Measurements from ENCODE around the gene WDR54.

The WDR54 gene

GRCh38 chr2:74413001-74413698, 8.4 kb upstream of the WDR54 start:
- Histone ChIP-seq H3K36me3 (ENCODE audit: control insufficient read depth, insufficient read depth, low read length) (no peaks in the 10 kb centered on the region), H3K9ac (no peak overlapping the region), H3K27me3 (ENCODE audit: control insufficient read depth, insufficient read depth, low read length) (no peaks in the 10 kb centered on the region), H3K4me1 (no peaks in the 10 kb centered on the region), H2AFZ (no peak overlapping the region), H3K4me2 (ENCODE audit: low read length) (no peak overlapping the region), H3K9me3 (ENCODE audit: control insufficient read depth, low read length) (no peaks in the 10 kb centered on the region), H3K27ac (no peak overlapping the region), H3K4me3 (ENCODE audit: low read depth, low read length) (no peak overlapping the region), H3K79me2 (no peaks in the 10 kb centered on the region)
- no peak for TF ChIP-seq CTCF (IDR thresholded peaks at IDR 0.05)

- Histone ChIP-seq H3K36me3 (ENCODE audit: control insufficient read depth, insufficient read depth, low read length) (no peaks in the 10 kb centered on the region), H3K9me3 (ENCODE audit: control insufficient read depth, low read length) (no peaks in the 10 kb centered on the region), H3K4me1 (no peaks in the 10 kb centered on the region), H3K4me3 (ENCODE audit: low read depth, low read length) (no peak overlapping the region), H3K79me2 (no peaks in the 10 kb centered on the region), H3K9ac (no peak overlapping the region), H3K27me3 (ENCODE audit: control insufficient read depth, insufficient read depth, low read length) (no peaks in the 10 kb centered on the region), H3K4me2 (ENCODE audit: low read length) (no peak overlapping the region), H2AFZ (peak overlapping the region; percentile 86), H3K27ac (peak overlapping the region; percentile 76)
- no peak for TF ChIP-seq CTCF (IDR thresholded peaks at IDR 0.05)
Measured at GRCh38 chr2:74414441-74414840, 7.1 kb upstream of the WDR54 start.

GRCh38 chr2:74414881-74415761, 6.4 kb upstream of the WDR54 start:
- H3K4me1 ChIP-seq = no peaks in the 10 kb centered on the region

GRCh38 chr2:74415762-74416395, 5.7 kb upstream of the WDR54 start:
- peak overlapping the region; percentile 76 for H3K27ac ChIP-seq

More at GRCh38 chr2:74414881-74415761, 6.4 kb upstream of the WDR54 start:
- Histone ChIP-seq H3K9ac (peak overlapping the region; percentile 33), H2AFZ (peak overlapping the region; percentile 86), H3K27me3 (ENCODE audit: control insufficient read depth, insufficient read depth, low read length) (no peaks in the 10 kb centered on the region), H3K4me2 (ENCODE audit: low read length) (peak overlapping the region; percentile 15), H3K36me3 (ENCODE audit: control insufficient read depth, insufficient read depth, low read length) (no peaks in the 10 kb centered on the region), H3K4me3 (ENCODE audit: low read depth, low read length) (no peak overlapping the region), H3K9me3 (ENCODE audit: control insufficient read depth, low read length) (no peaks in the 10 kb centered on the region), H3K79me2 (no peaks in the 10 kb centered on the region), H3K27ac (peak overlapping the region; percentile 76)
- no peak for TF ChIP-seq CTCF (IDR thresholded peaks at IDR 0.05)

More at GRCh38 chr2:74415762-74416395, 5.7 kb upstream of the WDR54 start:
- Histone ChIP-seq H3K36me3 (ENCODE audit: control insufficient read depth, insufficient read depth, low read length) (no peaks in the 10 kb centered on the region), H3K9ac (peak overlapping the region; percentile 33), H3K4me3 (ENCODE audit: low read depth, low read length) (no peak overlapping the region), H3K27me3 (ENCODE audit: control insufficient read depth, insufficient read depth, low read length) (no peaks in the 10 kb centered on the region), H3K4me1 (no peaks in the 10 kb centered on the region), H2AFZ (peak overlapping the region; percentile 86), H3K79me2 (no peaks in the 10 kb centered on the region), H3K9me3 (ENCODE audit: control insufficient read depth, low read length) (no peaks in the 10 kb centered on the region), H3K4me2 (ENCODE audit: low read length) (no peak overlapping the region)
- no peak for TF ChIP-seq CTCF (IDR thresholded peaks at IDR 0.05)

Data from parathyroid adenoma (tissue), 2 donors.